HCT116 (cell line): ENCODE measurements around the gene GNAT2.

Experiments
- FOSL1 ChIP-seq: IDR thresholded peaks from 2 replicates; pipeline ENCODE4 v1.6.1; 2012; ENCODE audit warnings: low read depth
- POLR2A ChIP-seq: IDR thresholded peaks from 2 replicates; pipeline ENCODE4 v1.7.0; 2011; ENCODE audit warnings: borderline replicate concordance; ENCODE audit not compliant: insufficient read depth, insufficient read length; ENCODE audit errors: extremely low read depth
- POLR2AphosphoS5 ChIP-seq: IDR thresholded peaks from 2 replicates; pipeline ENCODE4 v1.6.1; 2011; ENCODE audit warnings: mild to moderate bottlenecking, low read depth, low read length, moderate library complexity
- REST ChIP-seq: IDR thresholded peaks from 2 replicates; pipeline ENCODE4 v1.6.1; 2012; ENCODE audit warnings: low read depth
- SIN3A ChIP-seq: IDR thresholded peaks from 2 replicates; pipeline ENCODE4 v1.6.1; 2012; ENCODE audit warnings: low read depth
- SRF ChIP-seq: IDR thresholded peaks from 2 replicates; pipeline ENCODE4 v1.6.1; 2012; ENCODE audit warnings: low read depth
- YY1 ChIP-seq: IDR thresholded peaks from 2 replicates; pipeline ENCODE4 v1.6.1; 2011; ENCODE audit warnings: low read length, low read depth, moderate library complexity, mild to moderate bottlenecking; ENCODE audit not compliant: insufficient replicate concordance; ENCODE audit errors: extremely low read depth
- TF ChIP-seq, protein P1 (sequence below), 3 experiments: fragments of 200-600 bp in 1 of 3; sonication (generic) in 1 of 3; IDR thresholded peaks in 2 of 3; conservative IDR thresholded peaks in 1 of 3; 2 replicates each; pipeline ENCODE4 v1.5.1; 2012 to 2017; ENCODE audit warnings: low read depth in 2 of 3, low read length in 2 of 3, antibody characterized with exemption in 1 of 3, borderline replicate concordance in 1 of 3, control low read depth in 1 of 3, mild to moderate bottlenecking in 1 of 3, mixed read lengths in 1 of 3, mixed run types in 1 of 3, moderate library complexity in 1 of 3; ENCODE audit not compliant: insufficient read depth in 1 of 3
- TF ChIP-seq, protein P2 (sequence below): IDR thresholded peaks from 2 replicates; pipeline ENCODE4 v1.6.1; 2012

DNA sequence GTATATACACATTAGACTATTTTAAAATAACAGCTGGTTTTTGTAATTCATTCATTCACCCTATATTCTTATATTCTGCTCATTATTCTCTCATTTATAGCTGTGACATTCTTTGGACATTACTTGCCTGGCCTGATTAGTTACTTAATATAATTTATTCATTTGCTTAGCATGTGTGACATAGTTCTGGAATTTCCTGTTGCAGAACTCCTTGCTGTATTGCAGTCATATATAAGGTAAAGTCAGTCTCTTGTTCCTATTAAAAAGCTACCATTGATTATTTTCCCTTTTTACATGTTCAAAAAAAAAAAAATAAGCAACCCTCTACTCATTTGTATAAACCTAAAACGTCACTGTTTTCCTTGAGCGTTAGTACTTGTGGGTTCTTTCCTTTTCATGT lies 23.9 kb downstream of the GNAT2 start:
- no peak for TF ChIP-seq YY1
- TF ChIP-seq, protein P1, sequence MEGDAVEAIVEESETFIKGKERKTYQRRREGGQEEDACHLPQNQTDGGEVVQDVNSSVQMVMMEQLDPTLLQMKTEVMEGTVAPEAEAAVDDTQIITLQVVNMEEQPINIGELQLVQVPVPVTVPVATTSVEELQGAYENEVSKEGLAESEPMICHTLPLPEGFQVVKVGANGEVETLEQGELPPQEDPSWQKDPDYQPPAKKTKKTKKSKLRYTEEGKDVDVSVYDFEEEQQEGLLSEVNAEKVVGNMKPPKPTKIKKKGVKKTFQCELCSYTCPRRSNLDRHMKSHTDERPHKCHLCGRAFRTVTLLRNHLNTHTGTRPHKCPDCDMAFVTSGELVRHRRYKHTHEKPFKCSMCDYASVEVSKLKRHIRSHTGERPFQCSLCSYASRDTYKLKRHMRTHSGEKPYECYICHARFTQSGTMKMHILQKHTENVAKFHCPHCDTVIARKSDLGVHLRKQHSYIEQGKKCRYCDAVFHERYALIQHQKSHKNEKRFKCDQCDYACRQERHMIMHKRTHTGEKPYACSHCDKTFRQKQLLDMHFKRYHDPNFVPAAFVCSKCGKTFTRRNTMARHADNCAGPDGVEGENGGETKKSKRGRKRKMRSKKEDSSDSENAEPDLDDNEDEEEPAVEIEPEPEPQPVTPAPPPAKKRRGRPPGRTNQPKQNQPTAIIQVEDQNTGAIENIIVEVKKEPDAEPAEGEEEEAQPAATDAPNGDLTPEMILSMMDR (IDR thresholded peaks at IDR 0.05 in 2 of 3, conservative IDR thresholded peaks at IDR 0.05 in 1 of 3; ENCODE audit: borderline replicate concordance in 1 of 3, insufficient read depth in 1 of 3, low read depth in 2 of 3, low read length in 2 of 3) = no peak
- TF ChIP-seq SIN3A = no peak
- TF ChIP-seq, protein P2, sequence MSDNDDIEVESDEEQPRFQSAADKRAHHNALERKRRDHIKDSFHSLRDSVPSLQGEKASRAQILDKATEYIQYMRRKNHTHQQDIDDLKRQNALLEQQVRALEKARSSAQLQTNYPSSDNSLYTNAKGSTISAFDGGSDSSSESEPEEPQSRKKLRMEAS = no peak
- no peak for TF ChIP-seq POLR2A
- no peak for TF ChIP-seq POLR2AphosphoS5
- no peak for TF ChIP-seq SRF
- no peak for TF ChIP-seq REST
- TF ChIP-seq FOSL1 = no peak
